IMR-90 (cell line): ENCODE data around the gene GLCE.

ENCODE experiments used
- CTCF ChIP-seq: conservative IDR thresholded peaks from 2 replicates; pipeline ENCODE4 v1.5.1; 2012; ENCODE audit warnings: mild to moderate bottlenecking, low read depth, low read length, improper control_type of control experiment
- MXI1 ChIP-seq: IDR thresholded peaks from 2 replicates; pipeline ENCODE4 v1.6.1; 2012; ENCODE audit warnings: low read depth, mild to moderate bottlenecking, low read length, moderate library complexity, borderline replicate concordance
- NFE2L2 ChIP-seq: fragments of 150-350 bp; IDR thresholded peaks from 2 replicates; pipeline ENCODE4 v1.6.1; 2016; ENCODE audit warnings: low read depth, mild to moderate bottlenecking, low read length
- POLR2A ChIP-seq: IDR thresholded peaks from 2 replicates; pipeline ENCODE4 v1.6.1; 2012; ENCODE audit warnings: mild to moderate bottlenecking, low read depth, low read length
- SMC3 ChIP-seq: fragments of 150-350 bp; IDR thresholded peaks from 2 replicates; pipeline ENCODE4 v1.6.1; 2016; ENCODE audit warnings: low read depth, mild to moderate bottlenecking, antibody characterized with exemption, low read length, moderate library complexity
- TF ChIP-seq, protein P1 (sequence below): fragments of 150-350 bp; IDR thresholded peaks from 2 replicates; pipeline ENCODE4 v1.6.1; 2017; ENCODE audit warnings: mild to moderate bottlenecking, antibody characterized with exemption, low read length, low read depth

DNA sequence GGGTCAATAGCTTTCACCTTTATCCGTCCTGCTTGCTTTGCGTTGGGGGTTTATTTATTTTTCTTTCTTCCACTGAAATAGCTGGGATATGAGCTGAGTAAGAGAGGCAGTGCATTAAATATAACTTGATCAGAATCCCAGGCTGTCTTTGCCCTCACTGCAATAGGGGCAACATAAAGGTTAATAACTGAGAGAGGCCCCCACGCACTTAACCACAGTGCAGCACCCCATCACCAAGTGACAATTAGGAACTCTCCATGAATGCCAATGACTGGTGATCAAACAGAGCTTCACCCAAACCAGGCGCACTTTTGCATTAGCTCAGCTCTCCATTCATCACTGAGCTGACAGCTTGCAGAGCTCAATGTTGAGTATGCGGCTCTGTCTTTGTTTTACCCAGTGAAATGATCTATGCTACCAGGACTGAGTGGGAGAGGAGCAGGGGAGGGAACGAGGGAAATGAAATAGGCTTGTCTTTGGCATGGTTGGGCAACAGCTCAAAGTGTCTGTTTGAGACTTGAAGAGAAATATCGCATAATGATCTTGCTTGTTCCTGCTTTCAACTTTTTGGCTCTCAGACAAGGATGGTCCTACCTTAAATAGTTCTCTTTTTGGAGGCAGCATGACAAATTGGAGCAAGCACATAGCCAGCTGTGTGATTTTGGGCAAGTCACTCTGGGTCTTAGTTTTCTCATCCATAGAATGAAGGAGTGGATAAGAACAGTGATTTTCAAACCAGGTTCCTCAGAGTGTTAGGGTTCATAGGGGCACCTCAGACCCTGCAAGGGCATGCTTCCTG, 14.5 kb upstream of the GLCE start:
- TF ChIP-seq CTCF (no peak), SMC3 (no peak), POLR2A (no peak), MXI1 (no peak), NFE2L2 (no peak)
- TF ChIP-seq, protein P1, sequence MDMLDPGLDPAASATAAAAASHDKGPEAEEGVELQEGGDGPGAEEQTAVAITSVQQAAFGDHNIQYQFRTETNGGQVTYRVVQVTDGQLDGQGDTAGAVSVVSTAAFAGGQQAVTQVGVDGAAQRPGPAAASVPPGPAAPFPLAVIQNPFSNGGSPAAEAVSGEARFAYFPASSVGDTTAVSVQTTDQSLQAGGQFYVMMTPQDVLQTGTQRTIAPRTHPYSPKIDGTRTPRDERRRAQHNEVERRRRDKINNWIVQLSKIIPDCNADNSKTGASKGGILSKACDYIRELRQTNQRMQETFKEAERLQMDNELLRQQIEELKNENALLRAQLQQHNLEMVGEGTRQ: no peak
